ENCODE results near the gene CPLX3.
A peak's percentile ranks its signal among the peaks of the same experiment; 100 is the strongest.

Gene CPLX3

DNA sequence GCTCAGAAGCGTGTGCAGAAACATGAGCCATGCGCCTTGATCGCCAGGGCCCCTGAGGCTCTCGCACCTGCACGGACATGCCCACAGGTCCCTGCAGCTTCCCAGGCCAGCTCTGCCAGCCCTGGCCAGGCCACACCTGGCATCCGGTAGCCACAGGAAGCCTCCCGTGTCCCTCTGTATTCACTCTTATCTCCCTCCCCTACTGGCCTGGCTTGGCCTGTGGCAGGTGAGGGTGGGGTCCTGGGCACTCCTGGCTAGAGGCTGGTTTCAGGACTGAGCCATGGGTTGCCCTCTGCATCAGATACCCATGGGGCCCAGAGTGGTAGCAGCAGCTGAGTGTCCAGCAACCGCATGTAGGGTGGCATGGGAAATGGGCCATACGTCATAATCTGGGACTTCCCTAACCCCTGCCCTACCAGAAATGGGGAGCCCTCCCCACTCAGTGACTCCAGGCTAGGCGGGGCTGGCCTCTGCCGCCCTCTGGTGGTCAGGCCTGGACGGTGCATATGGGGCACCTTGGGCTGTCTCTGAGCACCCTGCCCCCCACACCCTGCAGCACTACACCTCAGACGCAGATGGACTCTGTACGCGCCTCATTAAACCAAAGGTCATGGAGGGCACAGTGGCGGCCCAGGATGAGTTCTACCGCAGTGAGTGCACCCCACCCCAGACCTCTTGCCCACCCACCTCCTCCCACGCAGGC lies 26.4 kb upstream of the CPLX3 start:
- in situ Hi-C loops (cut with HindIII; ENCODE audit: low pct_ligation_motif_present, low pct_unique_long_range_greater_than_20kb, low sequenced_read_pairs): no loop called here
- DNase-seq: peak; percentile 71

DNA sequence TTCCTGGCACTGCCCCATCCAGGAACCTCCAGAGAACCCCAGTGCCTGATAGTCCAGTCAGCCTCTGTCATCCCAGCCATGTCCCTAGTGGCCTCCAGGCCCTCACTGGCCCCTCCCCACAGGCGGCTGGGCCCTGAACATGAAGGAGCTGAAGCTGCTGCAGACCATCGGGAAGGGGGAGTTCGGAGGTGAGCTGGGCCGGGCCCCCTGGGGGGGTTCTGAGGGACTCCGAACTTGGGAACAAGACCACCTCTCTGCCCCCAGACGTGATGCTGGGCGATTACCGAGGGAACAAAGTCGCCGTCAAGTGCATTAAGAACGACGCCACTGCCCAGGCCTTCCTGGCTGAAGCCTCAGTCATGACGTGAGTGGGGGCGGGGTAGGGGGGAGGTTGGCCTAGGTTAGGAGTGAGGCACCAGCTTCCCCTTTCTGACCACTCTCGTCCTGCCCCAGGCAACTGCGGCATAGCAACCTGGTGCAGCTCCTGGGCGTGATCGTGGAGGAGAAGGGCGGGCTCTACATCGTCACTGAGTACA lies 25.8 kb upstream of the CPLX3 start:
- no peak for DNase-seq
- in situ Hi-C loops (cut with HindIII; ENCODE audit: low pct_ligation_motif_present, low pct_unique_long_range_greater_than_20kb, low sequenced_read_pairs): no loop called here

GRCh38 chr15:74801311-74801997 lies 25.0 kb upstream of the CPLX3 start:
- in situ Hi-C loops (cut with HindIII; ENCODE audit: low pct_ligation_motif_present, low pct_unique_long_range_greater_than_20kb, low sequenced_read_pairs): no loop called here
- no peak for DNase-seq

DNA sequence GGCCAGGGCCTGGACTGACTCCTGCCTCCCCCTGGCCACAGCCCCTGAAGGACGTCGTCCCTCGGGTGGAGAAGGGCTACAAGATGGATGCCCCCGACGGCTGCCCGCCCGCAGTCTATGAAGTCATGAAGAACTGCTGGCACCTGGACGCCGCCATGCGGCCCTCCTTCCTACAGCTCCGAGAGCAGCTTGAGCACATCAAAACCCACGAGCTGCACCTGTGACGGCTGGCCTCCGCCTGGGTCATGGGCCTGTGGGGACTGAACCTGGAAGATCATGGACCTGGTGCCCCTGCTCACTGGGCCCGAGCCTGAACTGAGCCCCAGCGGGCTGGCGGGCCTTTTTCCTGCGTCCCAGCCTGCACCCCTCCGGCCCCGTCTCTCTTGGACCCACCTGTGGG lies 24.1 kb upstream of the CPLX3 start:
- in situ Hi-C loops (cut with HindIII; ENCODE audit: low pct_ligation_motif_present, low pct_unique_long_range_greater_than_20kb, low sequenced_read_pairs): no loop called here
- no peak for DNase-seq

DNA sequence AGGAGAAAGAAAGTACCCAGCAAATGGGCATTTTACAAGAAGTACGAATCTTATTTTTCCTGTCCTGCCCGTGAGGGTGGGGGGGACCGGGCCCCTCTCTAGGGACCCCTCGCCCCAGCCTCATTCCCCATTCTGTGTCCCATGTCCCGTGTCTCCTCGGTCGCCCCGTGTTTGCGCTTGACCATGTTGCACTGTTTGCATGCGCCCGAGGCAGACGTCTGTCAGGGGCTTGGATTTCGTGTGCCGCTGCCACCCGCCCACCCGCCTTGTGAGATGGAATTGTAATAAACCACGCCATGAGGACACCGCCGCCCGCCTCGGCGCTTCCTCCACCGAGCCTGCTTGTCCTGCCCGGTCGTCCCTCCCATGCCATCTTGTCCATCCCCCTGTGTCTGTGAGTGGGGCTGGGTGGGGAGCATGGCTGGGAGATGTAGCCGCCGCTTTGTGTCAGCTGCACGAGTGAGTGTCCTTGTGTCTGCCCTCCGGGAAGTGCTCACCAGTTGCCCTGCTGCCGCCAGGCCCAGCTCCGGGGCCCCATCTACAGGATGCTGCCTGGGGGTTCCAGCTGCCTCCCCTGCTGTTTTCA lies 23.5 kb upstream of the CPLX3 start:
- no peak for DNase-seq
- in situ Hi-C loops (cut with HindIII; ENCODE audit: low pct_ligation_motif_present, low pct_unique_long_range_greater_than_20kb, low sequenced_read_pairs): no loop called here

DNA sequence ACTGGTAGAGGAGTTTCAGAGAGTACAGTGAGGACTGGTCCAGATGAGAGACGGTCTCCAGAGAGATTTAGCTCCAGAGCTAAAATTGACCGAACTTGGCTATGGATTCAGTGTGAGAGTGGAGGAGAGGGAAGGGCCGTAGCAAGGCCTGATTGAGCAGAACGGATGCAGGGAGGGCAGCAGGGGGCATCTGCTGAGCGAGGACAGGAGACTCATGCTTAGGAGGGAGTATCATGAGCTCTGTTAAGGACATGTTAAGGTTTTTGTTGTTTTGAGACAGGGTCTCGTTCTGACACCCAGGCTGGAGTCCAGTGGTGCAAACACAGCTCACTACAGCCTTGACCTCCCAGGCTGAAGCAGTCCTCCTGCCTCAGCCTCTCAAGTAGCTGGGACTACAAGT lies 21.5 kb upstream of the CPLX3 start:
- in situ Hi-C loops (cut with HindIII; ENCODE audit: low pct_ligation_motif_present, low pct_unique_long_range_greater_than_20kb, low sequenced_read_pairs): no loop called here
- DNase-seq: no peak

- DNase-seq: no peak
- in situ Hi-C loops (cut with HindIII; ENCODE audit: low pct_ligation_motif_present, low pct_unique_long_range_greater_than_20kb, low sequenced_read_pairs): no loop called here
Observed at GRCh38 chr15:74807282-74807681, 19.1 kb upstream of the CPLX3 start.

- peak; percentile 41 for DNase-seq
- in situ Hi-C loops (cut with HindIII; ENCODE audit: low pct_ligation_motif_present, low pct_unique_long_range_greater_than_20kb, low sequenced_read_pairs): no loop called here
Observed at GRCh38 chr15:74808078-74808839, 18.2 kb upstream of the CPLX3 start.

DNA sequence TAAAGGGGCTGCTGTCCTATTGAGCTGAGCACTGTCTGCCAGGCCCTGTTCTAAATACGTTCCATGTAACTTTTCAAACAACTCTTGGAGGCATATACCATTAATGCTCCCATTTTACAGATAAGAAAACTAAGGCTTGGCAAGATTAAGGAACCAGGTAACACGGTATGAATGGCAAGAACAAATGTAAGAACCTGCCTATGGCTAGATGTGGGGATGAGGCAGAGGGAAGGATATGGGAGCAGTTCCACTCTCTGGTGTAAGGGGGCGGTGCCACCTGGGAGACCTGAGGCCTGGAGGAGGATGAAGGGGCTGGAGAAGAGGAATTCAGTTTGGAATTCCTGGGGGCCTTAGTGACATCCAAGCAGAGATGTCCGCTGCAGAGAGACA lies 17.6 kb upstream of the CPLX3 start:
- DNase-seq: no peak
- in situ Hi-C loops (cut with HindIII; ENCODE audit: low pct_ligation_motif_present, low pct_unique_long_range_greater_than_20kb, low sequenced_read_pairs): no loop called here

- no peak for DNase-seq
- in situ Hi-C loops (cut with HindIII; ENCODE audit: low pct_ligation_motif_present, low pct_unique_long_range_greater_than_20kb, low sequenced_read_pairs): no loop called here
Observed at GRCh38 chr15:74809242-74809641, 17.2 kb upstream of the CPLX3 start.

- in situ Hi-C loops (cut with HindIII; ENCODE audit: low pct_ligation_motif_present, low pct_unique_long_range_greater_than_20kb, low sequenced_read_pairs): no loop called here
- peak; percentile 42 for DNase-seq
Observed at GRCh38 chr15:74809956-74810355, 16.5 kb upstream of the CPLX3 start.

GRCh38 chr15:74812533-74812932 lies 13.9 kb upstream of the CPLX3 start, which contains the start of gene LMAN1L:
Gene LMAN1L, plus strand, starts transcription at chr15:74812835. Its CDS starts 20 bp downstream, at chr15:74812855.
- in situ Hi-C loops (cut with HindIII; ENCODE audit: low pct_ligation_motif_present, low pct_unique_long_range_greater_than_20kb, low sequenced_read_pairs): no loop called here
- DNase-seq: no peak

- DNase-seq: no peak
- in situ Hi-C loops (cut with HindIII; ENCODE audit: low pct_ligation_motif_present, low pct_unique_long_range_greater_than_20kb, low sequenced_read_pairs): no loop called here
Observed at GRCh38 chr15:74815121-74815934, 11.1 kb upstream of the CPLX3 start.

- no peak for DNase-seq
Observed at GRCh38 chr15:74815961-74816360, 10.5 kb upstream of the CPLX3 start.

GRCh38 chr15:74816624-74817369 lies 9.6 kb upstream of the CPLX3 start:
- DNase-seq: no peak
- in situ Hi-C loops (cut with HindIII; ENCODE audit: low pct_ligation_motif_present, low pct_unique_long_range_greater_than_20kb, low sequenced_read_pairs): no loop called here

More at GRCh38 chr15:74815961-74816360, 10.5 kb upstream of the CPLX3 start:
- in situ Hi-C loops (cut with HindIII; ENCODE audit: low pct_ligation_motif_present, low pct_unique_long_range_greater_than_20kb, low sequenced_read_pairs): no loop called here

DNA sequence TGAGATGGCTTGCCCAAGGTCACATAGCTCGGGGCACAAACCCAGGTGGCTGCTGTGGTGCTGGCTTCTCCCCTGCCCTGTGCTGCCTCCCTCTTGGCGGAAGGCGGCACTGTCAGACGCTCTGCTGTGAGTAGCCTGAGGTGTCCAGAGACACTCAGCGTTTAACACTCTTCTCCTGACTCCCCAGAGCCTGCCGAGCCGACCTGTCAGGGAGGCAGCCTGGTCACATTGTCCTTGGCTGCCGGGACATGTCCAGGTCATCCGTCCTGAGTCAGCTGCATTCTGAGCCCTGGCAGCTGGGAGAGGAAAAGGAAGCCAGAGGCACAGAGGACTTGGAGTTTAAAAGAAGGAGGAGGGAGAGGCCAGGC lies 9.1 kb upstream of the CPLX3 start:
- DNase-seq: no peak
- in situ Hi-C loops (cut with HindIII; ENCODE audit: low pct_ligation_motif_present, low pct_unique_long_range_greater_than_20kb, low sequenced_read_pairs): no loop called here

DNA sequence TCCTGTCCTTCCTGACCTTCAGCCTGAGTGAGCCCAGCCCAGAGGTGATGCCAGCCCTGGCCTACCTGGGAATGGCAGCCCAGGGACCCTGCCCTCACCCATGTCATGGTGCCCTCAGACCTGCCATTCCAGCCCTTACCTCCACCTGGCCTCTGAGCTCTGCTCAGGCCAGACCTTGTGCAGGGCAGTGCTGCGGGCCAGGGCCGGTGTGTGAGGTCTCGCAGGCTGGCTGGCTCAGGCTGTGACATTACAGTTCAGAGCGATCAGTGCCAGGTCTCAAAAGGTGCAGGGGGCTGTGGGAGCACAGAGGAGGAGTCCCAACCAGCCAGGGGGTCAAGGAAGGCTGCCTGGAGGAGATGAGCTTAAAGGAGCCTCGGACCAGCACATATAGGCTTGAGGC lies 6.4 kb upstream of the CPLX3 start:
- DNase-seq: no peak
- in situ Hi-C loops (cut with HindIII; ENCODE audit: low pct_ligation_motif_present, low pct_unique_long_range_greater_than_20kb, low sequenced_read_pairs): no loop called here

Measured in ACHN (cell line).